Natural killer cell (primary cell): ENCODE data around the gene TUBE1. TPM values are rescaled to one million over a fixed set of nuclear protein-coding genes. Genes with fewer than 3 reads are reported as not detected.

Source experiments
- ATAC-seq, 3 donors: fragments of 150-1000 bp in 2 of 3; fragments of 200-7000 bp in 1 of 3; cut with Tn5 transposase; 1 replicate in 1 of 3; 2 replicates in 2 of 3; pipeline ENCODE4 v1.10.0; 2021; ENCODE audit warnings: mild to moderate bottlenecking in 2 of 3, moderate library complexity in 2 of 3
- DNase-seq, 2 donors: peaks; one replicate each; pipeline versions ENCODE4 v3.0.0 to v3.0.0-alpha.2; 2013 to 2021; ENCODE audit warnings: mixed read lengths in 1 of 2
- H3K27ac ChIP-seq: one replicate; pipeline ENCODE4 v1.5.1; 2013; ENCODE audit warnings: mild to moderate bottlenecking, low read length
- H3K27me3 ChIP-seq: one replicate; pipeline ENCODE4 v1.6.1; 2013; ENCODE audit warnings: low read length; ENCODE audit not compliant: control insufficient read depth, insufficient read depth
- H3K36me3 ChIP-seq: one replicate; pipeline ENCODE4 v1.6.1; 2013; ENCODE audit warnings: low read length; ENCODE audit not compliant: control insufficient read depth, insufficient read depth
- H3K4me1 ChIP-seq: one replicate; pipeline ENCODE4 v1.6.1; 2013; ENCODE audit warnings: low read length; ENCODE audit not compliant: control insufficient read depth, insufficient read depth
- H3K4me3 ChIP-seq: one replicate; pipeline ENCODE4 v1.5.1; 2013; ENCODE audit warnings: low read length
- H3K9me3 ChIP-seq: one replicate; pipeline ENCODE4 v1.6.1; 2013; ENCODE audit warnings: low read length; ENCODE audit not compliant: control insufficient read depth, insufficient read depth
- H3K27ac Mint-ChIP-seq, 2 donors: one replicate each; pipeline ENCODE4 v1.8.0; 2022; ENCODE audit warnings: mild to moderate bottlenecking in 2 of 2, mixed read lengths in 2 of 2, moderate library complexity in 1 of 2
- H3K27me3 Mint-ChIP-seq, 2 donors: one replicate each; pipeline ENCODE4 v1.8.0; 2022; ENCODE audit warnings: low read depth in 2 of 2, mixed read lengths in 2 of 2
- H3K36me3 Mint-ChIP-seq: one replicate; pipeline ENCODE4 v1.8.0; 2022; ENCODE audit warnings: mixed read lengths
- H3K4me1 Mint-ChIP-seq, 2 donors: one replicate each; pipeline ENCODE4 v1.8.0; 2022; ENCODE audit warnings: mixed read lengths in 2 of 2
- H3K4me3 Mint-ChIP-seq: one replicate; pipeline ENCODE4 v1.8.0; 2022; ENCODE audit warnings: mild to moderate bottlenecking, moderate library complexity, mixed read lengths
- H3K9me3 Mint-ChIP-seq, 2 donors: one replicate each; pipeline ENCODE4 v1.8.0; 2022; ENCODE audit warnings: mixed read lengths in 2 of 2
- WGBS: methylation state at CpG from one replicate; pipeline ENCODE4 v1.1.7; 2013; ENCODE audit warnings: missing lambda C conversion rate; ENCODE audit not compliant: insufficient coverage; 5-methylcytosine and 5-hydroxymethylcytosine counted together
- intact Hi-C: fragments of 100-400 bp; cut with micrococcal nuclease; formaldehyde crosslinking; loops from one replicate; pipeline ENCODE4 v1.14.2; 2022
- total RNA-seq, 4 donors: library from RNA; stranded (reverse); fragments of 120-200 nt in 1 of 4; gene quantifications; one replicate each; pipeline versions ENCODE4 v1.2.3 to v1.2.4, GENCODE V29; 2013 to 2022
- TF ChIP-seq, protein P1 (sequence below): fragments of 200-600 bp; IDR thresholded peaks from one replicate; pipeline ENCODE4 v1.8.0; 2022; ENCODE audit warnings: antibody characterized with exemption

Gene TUBE1, protein sequence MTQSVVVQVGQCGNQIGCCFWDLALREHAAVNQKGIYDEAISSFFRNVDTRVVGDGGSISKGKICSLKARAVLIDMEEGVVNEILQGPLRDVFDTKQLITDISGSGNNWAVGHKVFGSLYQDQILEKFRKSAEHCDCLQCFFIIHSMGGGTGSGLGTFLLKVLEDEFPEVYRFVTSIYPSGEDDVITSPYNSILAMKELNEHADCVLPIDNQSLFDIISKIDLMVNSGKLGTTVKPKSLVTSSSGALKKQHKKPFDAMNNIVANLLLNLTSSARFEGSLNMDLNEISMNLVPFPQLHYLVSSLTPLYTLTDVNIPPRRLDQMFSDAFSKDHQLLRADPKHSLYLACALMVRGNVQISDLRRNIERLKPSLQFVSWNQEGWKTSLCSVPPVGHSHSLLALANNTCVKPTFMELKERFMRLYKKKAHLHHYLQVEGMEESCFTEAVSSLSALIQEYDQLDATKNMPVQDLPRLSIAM
- total RNA-seq, result 10 to 100 TPM; 15.6 to 31.2 (median 23.7) TPM
- 43.9 TPM for total RNA-seq (2013)

DNA sequence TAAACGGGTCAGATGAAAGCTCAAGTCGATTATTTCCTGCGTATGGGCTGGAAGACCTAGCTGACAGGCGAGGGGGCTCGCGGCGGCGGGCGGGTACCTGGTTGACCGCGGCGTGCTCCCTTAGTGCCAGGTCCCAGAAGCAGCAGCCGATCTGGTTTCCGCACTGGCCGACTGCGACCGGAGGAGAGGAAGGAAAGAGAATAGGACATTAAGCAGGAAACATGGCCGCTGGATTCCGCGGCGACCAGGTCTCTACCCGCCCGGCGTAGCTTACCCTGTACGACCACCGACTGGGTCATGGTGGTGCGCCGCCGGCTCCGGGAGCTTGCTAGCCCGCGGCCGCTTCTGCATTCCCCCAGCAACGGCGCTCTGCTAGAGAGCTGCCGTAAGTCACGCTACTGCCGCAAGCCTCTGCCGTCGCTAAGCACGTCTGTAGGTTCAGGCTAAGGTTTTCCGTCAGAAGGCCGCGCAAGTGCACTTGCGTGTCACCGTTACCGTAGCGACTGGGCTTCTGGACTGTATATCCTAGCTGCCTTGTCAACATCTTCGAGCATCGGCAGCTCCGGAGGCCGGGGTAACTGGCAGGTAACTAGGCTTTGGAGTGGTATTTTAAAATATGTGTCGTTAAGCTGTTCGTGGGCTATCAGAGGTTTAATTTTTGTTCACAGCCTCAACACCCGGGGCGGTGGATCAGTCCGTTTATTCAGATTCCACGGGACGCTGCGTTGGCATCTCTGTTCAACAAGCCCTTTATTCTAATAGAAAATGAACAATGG lies at the start of gene TUBE1, which contains the start of gene FAM229B:
TUBE1 (minus strand) TSS at position 347 of the 776 bp plus-strand sequence; CDS start at position 299, 48 bp downstream.
FAM229B (plus strand) TSS at position 456 of the 776 bp plus-strand sequence. CDS start 11,693 bp downstream, outside the sequence.
- intact Hi-C loops, result loop anchor here (1.0 to 5.0 kb wide), 4 partner anchors 75 to 828 kb away; partner anchors contain the start of genes FYN and REV3L
- ATAC-seq (peak; percentile 95 to 99 (median 96)), DNase-seq (peak; percentile 82 to 97)
- H3K4me1 ChIP-seq, result no peaks in the 10 kb centered on the region
- H3K27ac ChIP-seq, result peak within 1 kb of the TSS; percentile 90
- H3K9me3 ChIP-seq, result no peaks in the 10 kb centered on the region
- TF ChIP-seq, protein P1, sequence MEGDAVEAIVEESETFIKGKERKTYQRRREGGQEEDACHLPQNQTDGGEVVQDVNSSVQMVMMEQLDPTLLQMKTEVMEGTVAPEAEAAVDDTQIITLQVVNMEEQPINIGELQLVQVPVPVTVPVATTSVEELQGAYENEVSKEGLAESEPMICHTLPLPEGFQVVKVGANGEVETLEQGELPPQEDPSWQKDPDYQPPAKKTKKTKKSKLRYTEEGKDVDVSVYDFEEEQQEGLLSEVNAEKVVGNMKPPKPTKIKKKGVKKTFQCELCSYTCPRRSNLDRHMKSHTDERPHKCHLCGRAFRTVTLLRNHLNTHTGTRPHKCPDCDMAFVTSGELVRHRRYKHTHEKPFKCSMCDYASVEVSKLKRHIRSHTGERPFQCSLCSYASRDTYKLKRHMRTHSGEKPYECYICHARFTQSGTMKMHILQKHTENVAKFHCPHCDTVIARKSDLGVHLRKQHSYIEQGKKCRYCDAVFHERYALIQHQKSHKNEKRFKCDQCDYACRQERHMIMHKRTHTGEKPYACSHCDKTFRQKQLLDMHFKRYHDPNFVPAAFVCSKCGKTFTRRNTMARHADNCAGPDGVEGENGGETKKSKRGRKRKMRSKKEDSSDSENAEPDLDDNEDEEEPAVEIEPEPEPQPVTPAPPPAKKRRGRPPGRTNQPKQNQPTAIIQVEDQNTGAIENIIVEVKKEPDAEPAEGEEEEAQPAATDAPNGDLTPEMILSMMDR, result no peak
- H3K4me3 ChIP-seq, result peak within 1 kb of the TSS; percentile 86
- H3K4me1 Mint-ChIP-seq, result peaks cover 0 to 5% of the 10 kb centered on the region in 2 donors
- under 1% methylated on average over 60 of the region's 60 CpGs for WGBS
- peaks cover 8% of the 10 kb centered on the region for H3K36me3 ChIP-seq
- no peaks in the 10 kb centered on the region for H3K9me3 Mint-ChIP-seq
- H3K4me3 Mint-ChIP-seq, result no peak within 1 kb of the TSS
- H3K27me3 Mint-ChIP-seq, result peaks cover 26 to 34% of the 10 kb centered on the region in 2 donors
- H3K36me3 Mint-ChIP-seq, result no peaks in the 10 kb centered on the region
- no peak within 1 kb of the TSS for H3K27ac Mint-ChIP-seq
- peaks cover 20% of the 10 kb centered on the region for H3K27me3 ChIP-seq

DNA sequence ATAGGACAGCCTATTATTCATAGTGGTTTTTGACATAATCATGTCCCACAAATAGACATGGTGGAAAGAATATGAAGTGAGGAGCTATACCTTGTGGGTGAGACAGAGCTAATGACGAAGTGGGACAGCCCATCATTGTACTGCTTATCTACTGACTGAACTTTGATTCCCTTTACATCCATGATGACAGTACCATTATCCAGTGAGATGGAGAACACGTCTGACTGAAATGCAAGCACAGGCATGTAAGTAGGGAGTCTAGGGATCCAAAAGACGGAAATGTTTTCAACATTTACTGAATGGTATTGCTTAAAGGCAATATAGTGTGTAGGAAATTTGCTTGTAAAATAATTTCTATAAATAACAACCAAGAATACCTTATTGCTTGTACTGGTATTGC lies 43.6 kb upstream of the TUBE1 start:
- Mint-ChIP-seq H3K4me3 (no peak overlapping the region), H3K9me3 (no peaks in the 10 kb centered on the region)

DNA sequence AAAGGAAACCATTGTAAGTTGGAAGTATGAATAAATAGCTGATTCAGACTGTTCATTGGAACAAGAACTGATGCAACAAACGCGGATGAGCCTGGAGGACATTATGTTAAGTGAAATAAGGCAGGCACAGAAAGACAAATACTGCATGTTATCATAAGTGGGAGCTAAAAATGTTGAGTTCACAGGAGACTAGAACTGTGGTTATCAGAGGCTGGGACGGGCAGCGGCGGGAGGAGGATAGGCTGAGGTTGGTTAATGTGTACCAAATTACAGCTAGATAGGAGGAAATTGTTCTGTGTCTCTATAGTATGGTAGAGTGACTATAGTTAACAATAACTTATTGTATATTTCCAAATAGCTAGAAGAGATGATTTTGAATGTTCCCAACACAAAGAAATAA lies 40.9 kb upstream of the TUBE1 start:
- intact Hi-C loops, result no loop called here
- Histone ChIP-seq H3K9me3 (no peaks in the 10 kb centered on the region), H3K27ac (no peak overlapping the region), H3K4me3 (no peak overlapping the region), H3K36me3 (no peaks in the 10 kb centered on the region), H3K27me3 (peaks cover 4% of the 10 kb centered on the region), H3K4me1 (no peaks in the 10 kb centered on the region)
- TF ChIP-seq, protein P1, result no peak
- no peaks in the 10 kb centered on the region for H3K4me1 Mint-ChIP-seq
- no peak overlapping the region for H3K4me3 Mint-ChIP-seq
- WGBS, result 93% methylated on average over 5 of the region's 5 CpGs
- H3K27me3 Mint-ChIP-seq, result peaks cover 24 to 36% of the 10 kb centered on the region in 2 donors
- no peaks in the 10 kb centered on the region for H3K36me3 Mint-ChIP-seq
- no peaks in the 10 kb centered on the region for H3K9me3 Mint-ChIP-seq
- DNase-seq (no peak), ATAC-seq (no peak)
- no peak overlapping the region for H3K27ac Mint-ChIP-seq

More for the DNA sequence above, 43.6 kb upstream of the TUBE1 start:
- intact Hi-C loops, result no loop called here
- Histone ChIP-seq H3K27ac (no peak overlapping the region), H3K36me3 (no peaks in the 10 kb centered on the region), H3K4me1 (no peaks in the 10 kb centered on the region), H3K9me3 (no peaks in the 10 kb centered on the region), H3K27me3 (peaks cover 4% of the 10 kb centered on the region), H3K4me3 (no peak overlapping the region)
- H3K36me3 Mint-ChIP-seq, result no peaks in the 10 kb centered on the region
- H3K4me1 Mint-ChIP-seq, result no peaks in the 10 kb centered on the region
- no peak overlapping the region for H3K27ac Mint-ChIP-seq
- DNase-seq (no peak), ATAC-seq (no peak)
- H3K27me3 Mint-ChIP-seq, result peaks cover 21 to 37% of the 10 kb centered on the region in 2 donors
- TF ChIP-seq, protein P1, result no peak
- 85% methylated on average over 2 of the region's 3 CpGs for WGBS
